AG10803 (cell line): Measurements from ENCODE around the gene PLCXD3.

Experiments
- DNase-seq: peaks from one replicate; pipeline ENCODE4 v3.0.0; 2010; ENCODE audit warnings: low read depth
- H3K4me3 ChIP-seq: 2 replicates; pipeline ENCODE4 v1.5.1; 2011; ENCODE audit warnings: mild to moderate bottlenecking, low read length, control low read depth
- TF ChIP-seq, protein P1 (sequence below): conservative IDR thresholded peaks from 2 replicates; pipeline ENCODE4 v1.5.1; 2011; ENCODE audit warnings: mild to moderate bottlenecking, low read length, control low read depth, inconsistent platforms

Gene PLCXD3

DNA sequence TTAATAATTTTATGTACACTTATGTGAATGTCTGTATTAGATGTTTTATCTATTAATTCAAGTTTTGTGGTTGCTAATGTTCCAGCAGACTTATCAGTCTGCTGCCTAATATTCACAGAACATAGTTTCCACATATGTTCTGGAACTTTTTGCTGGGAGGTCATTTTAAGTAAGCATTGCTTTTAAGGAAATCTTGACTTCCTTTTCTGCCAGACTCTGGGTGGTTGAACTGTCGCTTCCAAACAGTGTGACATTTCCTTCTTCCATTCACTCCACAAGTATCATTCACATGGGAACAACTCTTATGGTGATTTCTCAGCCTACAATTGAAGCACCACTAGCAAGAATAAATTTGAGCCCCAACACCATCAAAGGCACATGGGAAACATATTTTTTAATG lies 82.9 kb downstream of the PLCXD3 start:
- TF ChIP-seq, protein P1, sequence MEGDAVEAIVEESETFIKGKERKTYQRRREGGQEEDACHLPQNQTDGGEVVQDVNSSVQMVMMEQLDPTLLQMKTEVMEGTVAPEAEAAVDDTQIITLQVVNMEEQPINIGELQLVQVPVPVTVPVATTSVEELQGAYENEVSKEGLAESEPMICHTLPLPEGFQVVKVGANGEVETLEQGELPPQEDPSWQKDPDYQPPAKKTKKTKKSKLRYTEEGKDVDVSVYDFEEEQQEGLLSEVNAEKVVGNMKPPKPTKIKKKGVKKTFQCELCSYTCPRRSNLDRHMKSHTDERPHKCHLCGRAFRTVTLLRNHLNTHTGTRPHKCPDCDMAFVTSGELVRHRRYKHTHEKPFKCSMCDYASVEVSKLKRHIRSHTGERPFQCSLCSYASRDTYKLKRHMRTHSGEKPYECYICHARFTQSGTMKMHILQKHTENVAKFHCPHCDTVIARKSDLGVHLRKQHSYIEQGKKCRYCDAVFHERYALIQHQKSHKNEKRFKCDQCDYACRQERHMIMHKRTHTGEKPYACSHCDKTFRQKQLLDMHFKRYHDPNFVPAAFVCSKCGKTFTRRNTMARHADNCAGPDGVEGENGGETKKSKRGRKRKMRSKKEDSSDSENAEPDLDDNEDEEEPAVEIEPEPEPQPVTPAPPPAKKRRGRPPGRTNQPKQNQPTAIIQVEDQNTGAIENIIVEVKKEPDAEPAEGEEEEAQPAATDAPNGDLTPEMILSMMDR: no peak
- DNase-seq: no peak

DNA sequence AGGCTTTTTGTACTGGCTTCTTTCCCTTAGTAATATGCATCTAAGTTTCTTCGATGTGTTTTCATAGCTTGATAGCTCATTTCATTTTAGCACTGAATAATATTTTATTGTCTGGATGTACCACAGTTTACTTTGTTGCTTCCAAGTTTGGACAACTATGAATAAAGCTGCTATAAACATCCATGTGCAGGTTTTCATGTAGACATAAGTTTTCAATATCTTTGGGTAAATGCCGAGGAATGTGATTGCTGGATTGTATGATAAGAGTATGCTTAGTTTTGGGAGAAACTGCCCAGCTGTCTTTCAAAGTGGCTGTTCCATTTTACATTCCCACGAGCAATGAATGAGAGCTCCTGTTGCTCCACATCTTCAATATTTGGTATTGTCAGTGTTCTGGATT lies 84.7 kb downstream of the PLCXD3 start:
- DNase-seq: no peak
- H3K4me3 ChIP-seq: no peak overlapping the region
- TF ChIP-seq, protein P1: no peak

More for the DNA sequence above, 82.9 kb downstream of the PLCXD3 start:
- no peak overlapping the region for H3K4me3 ChIP-seq

DNA sequence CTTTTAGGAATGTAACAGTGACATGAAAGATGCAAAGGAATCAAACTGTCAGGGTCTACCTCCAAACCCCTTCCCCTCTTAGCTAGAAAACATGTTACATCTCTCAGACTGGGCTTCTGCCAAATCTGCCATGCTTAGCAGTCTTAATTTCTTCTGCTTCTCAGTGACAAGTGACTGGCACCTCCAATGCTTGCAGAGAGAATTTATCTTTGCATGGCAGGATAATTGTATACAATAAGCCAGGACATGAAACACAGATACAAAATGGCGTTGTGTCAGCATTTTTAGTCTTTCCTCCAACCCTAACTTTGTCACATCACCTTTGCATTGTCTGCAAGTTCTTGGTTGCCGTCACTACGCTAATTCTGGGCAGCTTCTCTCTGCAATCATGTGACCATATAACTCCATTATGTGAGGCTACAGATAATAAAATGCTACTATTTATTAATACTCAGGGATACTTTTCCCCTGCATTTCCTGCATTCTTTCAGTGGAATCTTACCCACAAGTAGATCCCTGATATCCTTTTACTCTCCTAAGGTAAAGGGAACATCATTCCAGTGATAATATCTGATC lies 89.8 kb downstream of the PLCXD3 start:
- no peak overlapping the region for H3K4me3 ChIP-seq
- DNase-seq: no peak
- TF ChIP-seq, protein P1: no peak

DNA sequence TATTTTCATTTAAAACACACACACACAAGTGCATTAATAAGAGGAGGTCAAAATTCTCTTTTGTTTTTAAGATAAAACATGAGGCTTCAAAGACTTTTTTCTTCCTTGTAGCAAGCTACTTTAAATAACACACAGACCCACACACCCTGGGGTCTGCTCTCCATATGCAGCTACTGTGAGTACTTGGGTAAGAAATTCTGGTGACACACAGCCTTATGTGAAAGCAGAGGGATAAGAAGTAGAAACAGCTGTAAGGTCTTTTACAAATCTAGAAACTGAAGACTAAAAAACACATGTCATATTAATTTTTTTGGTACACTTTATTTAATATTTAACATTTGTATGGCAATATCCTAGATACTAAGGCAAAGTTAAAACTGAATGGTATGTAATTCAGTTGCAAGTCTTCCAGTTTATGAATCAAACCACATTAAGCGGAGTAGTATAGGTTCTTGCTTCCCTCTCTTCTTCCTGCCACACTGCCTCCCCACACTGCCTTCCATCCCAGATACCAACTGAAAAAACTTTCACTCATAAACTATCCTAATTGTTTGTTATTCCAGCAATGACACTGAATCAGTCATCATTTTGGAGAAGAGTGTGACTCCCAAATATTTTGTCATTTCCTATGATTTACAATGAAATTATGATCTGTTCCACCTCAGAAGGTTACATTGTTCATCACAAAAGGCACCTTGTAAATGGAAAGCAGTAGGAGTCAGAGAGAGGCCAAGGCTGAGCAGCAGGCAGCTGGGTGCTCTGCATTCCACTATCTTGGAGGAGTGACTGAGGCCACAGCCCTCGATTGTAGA lies 92.0 kb downstream of the PLCXD3 start:
- TF ChIP-seq, protein P1: no peak
- peak; percentile 47 for DNase-seq
- no peak overlapping the region for H3K4me3 ChIP-seq

DNA sequence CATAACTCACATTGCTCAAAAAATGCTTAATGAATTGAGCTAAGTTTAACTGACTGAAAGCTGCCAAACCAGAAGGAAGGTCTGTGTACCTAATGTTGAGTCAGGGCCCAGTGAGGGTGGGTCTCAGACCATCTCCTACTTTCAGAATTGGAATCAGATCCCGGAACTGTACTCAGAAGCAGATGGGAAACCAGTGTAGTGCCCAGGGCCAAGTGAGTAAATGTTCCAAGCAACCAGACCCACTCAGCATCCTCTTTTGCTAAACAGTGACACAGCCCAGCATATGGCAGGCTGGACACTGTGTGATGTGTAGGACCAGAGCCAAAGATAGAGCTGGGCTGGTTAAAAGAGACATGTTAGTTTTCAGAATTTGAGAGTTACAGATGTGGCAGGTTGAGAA lies 94.1 kb downstream of the PLCXD3 start:
- no peak for DNase-seq
- H3K4me3 ChIP-seq: no peak overlapping the region
- TF ChIP-seq, protein P1: no peak

DNA sequence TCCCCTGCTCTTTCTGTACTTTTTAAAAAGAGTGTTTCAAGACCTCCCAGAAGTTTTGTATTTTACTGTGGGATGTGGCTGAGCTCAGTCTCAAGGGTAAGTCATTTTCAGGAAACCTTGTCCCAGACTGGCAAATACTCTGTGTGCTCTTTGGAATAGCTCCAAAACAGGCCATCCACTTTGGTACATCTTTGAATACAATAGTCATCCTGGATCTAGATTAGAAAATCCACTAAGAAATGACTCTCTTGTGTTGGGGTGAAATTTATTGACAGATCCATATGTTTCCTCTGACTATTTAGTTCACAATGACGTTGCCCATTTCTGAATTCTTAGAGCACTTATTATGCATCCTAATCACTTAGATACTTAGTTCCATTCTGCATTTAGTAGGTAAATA lies 95.2 kb downstream of the PLCXD3 start:
- DNase-seq: no peak
- TF ChIP-seq, protein P1: no peak
- H3K4me3 ChIP-seq: no peak overlapping the region

DNA sequence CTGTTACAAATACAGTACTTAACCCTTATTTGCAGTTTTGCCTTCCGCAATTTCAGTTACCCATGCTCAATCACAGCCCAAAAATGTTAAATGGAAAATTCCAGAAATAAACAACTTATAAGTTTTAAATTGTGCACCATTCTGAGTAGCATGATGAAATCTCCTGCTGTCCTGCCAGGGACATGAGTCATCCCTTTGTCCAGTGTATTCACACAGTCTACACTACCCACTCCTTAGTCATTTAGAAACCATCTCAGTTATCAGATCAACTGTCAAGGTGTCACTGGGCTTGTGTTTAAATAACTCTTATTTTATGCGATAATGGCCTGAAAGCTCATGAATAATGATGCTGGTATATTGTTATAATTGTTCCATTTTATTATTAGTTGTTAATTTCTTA lies 95.8 kb downstream of the PLCXD3 start:
- H3K4me3 ChIP-seq: no peak overlapping the region
- TF ChIP-seq, protein P1: no peak
- peak; percentile 84 for DNase-seq
